HG03025 (cell line): ENCODE measurements around the gene POP7.

Experiments
- ATAC-seq: cut with Tn5 transposase; IDR thresholded peaks from one replicate; pipeline ENCODE4 v1.9.1; 2021; ENCODE audit warnings: mild to moderate bottlenecking, moderate library complexity; ENCODE audit not compliant: unreplicated experiment, low FRiP score

POP7 gene

GRCh38 chr7:100678291-100678984, 27.5 kb upstream of the POP7 start:
- no peak for ATAC-seq

- ATAC-seq, result no peak
Measured at GRCh38 chr7:100679129-100679926, 26.6 kb upstream of the POP7 start.

- no peak for ATAC-seq
Measured at GRCh38 chr7:100679927-100680575, 25.9 kb upstream of the POP7 start.

GRCh38 chr7:100680576-100681271, 25.2 kb upstream of the POP7 start:
- ATAC-seq, result no peak

- no peak for ATAC-seq
Measured at GRCh38 chr7:100681491-100682227, 24.3 kb upstream of the POP7 start.

- no peak for ATAC-seq
Measured at GRCh38 chr7:100682228-100682741, 23.6 kb upstream of the POP7 start.

- no peak for ATAC-seq
Measured at GRCh38 chr7:100682991-100683658, 22.8 kb upstream of the POP7 start.

- ATAC-seq, result no peak
Measured at GRCh38 chr7:100683659-100684533, 22.0 kb upstream of the POP7 start.

GRCh38 chr7:100684534-100685042, 21.3 kb upstream of the POP7 start:
- ATAC-seq, result no peak

- no peak for ATAC-seq
Measured at GRCh38 chr7:100685049-100685605, 20.8 kb upstream of the POP7 start.

- ATAC-seq, result no peak
Measured at GRCh38 chr7:100685631-100686145, 20.2 kb upstream of the POP7 start.

- no peak for ATAC-seq
Measured at GRCh38 chr7:100686201-100686821, 19.6 kb upstream of the POP7 start.

- no peak for ATAC-seq
Measured at GRCh38 chr7:100686822-100687211, 19.1 kb upstream of the POP7 start.

GRCh38 chr7:100687261-100687660, 18.7 kb upstream of the POP7 start:
- ATAC-seq, result no peak

GRCh38 chr7:100687751-100688300, 18.1 kb upstream of the POP7 start:
- no peak for ATAC-seq

- ATAC-seq, result no peak
Measured at GRCh38 chr7:100688326-100688860, 17.5 kb upstream of the POP7 start.
